Measurements from ENCODE around the gene SOX13. TPM values are rescaled to one million over a fixed set of nuclear protein-coding genes. Genes with fewer than 3 reads are reported as not detected.
A peak's percentile ranks its signal among the peaks of the same experiment; 100 is the strongest.

SOX13 gene
- total RNA-seq, 1 experiment from 2014 or later, result 81.9 TPM

- Histone ChIP-seq H3K4me1 (ENCODE audit: insufficient read depth, low read length) (peaks cover 4% of the 10 kb centered on the region), H3K4me2 (ENCODE audit: low read length) (no peak overlapping the region), H3F3A (ENCODE audit: low read length, unreplicated experiment) (no peaks in the 10 kb centered on the region), H3K27me3 (ENCODE audit: low read length) (no peaks in the 10 kb centered on the region), H3K27ac (ENCODE audit: low read length) (no peak overlapping the region), H2AFZ (ENCODE audit: low read length) (no peak overlapping the region), H3K79me2 (ENCODE audit: low read length) (no peaks in the 10 kb centered on the region), H3K36me3 (ENCODE audit: low read depth, low read length) (peaks cover 12% of the 10 kb centered on the region), H3K9me3 (ENCODE audit: low read length) (no peaks in the 10 kb centered on the region), H3K4me3 (ENCODE audit: low read length) (no peak overlapping the region), H3K9ac (ENCODE audit: low read length) (no peak overlapping the region), H3K9me2 (replicated peaks; ENCODE audit: low read length) (no peaks in the 10 kb centered on the region), H4K20me1 (ENCODE audit: low read length) (no peaks in the 10 kb centered on the region)
- no peak for TF ChIP-seq EZH2phosphoT487 (IDR thresholded peaks at IDR 0.05; ENCODE audit: borderline replicate concordance, low read length)
- no peak for TF ChIP-seq CTCF (conservative IDR thresholded peaks at IDR 0.05; ENCODE audit: low read depth, low read length)
- no peak for TF ChIP-seq EZH2 (IDR thresholded peaks at IDR 0.05; ENCODE audit: low read length, unreplicated experiment)
- no TSS peak for BruUV-seq (replicated peaks)
- ChIA-PET POLR2A (ENCODE audit: unreplicated experiment) (no interaction called here), CTCF (no interaction called here)
- no peak for ATAC-seq
- intact Hi-C loops (cut with micrococcal nuclease), result no loop called here
- DNase-seq, result no peak
Observed at GRCh38 chr1:204136814-204137213, 63.9 kb downstream of the SOX13 start.

DNA sequence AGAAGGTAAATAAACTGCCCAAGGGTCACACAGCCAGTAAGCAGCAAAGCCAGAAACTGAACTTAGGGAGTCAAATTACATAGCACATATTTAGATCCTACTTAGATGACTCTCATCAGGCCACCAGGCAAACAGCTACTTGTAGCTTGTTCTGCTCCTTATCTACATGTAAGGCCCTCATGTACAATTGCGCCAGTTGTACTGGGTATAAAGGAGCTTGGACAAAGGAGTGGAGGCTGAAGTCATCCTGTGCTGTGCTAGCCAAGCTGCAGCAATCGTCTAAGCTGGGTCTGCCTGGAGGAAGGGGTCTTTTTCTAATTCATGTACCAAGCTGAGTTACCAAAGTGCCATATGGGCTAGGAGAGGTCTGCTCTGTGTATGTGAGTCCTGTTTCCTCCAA is 66.2 kb downstream of the SOX13 start:
- DNase-seq (no peak), ATAC-seq (peak; percentile 18)
- Histone ChIP-seq H3K9me3 (ENCODE audit: low read length) (no peaks in the 10 kb centered on the region), H3F3A (ENCODE audit: low read length, unreplicated experiment) (no peaks in the 10 kb centered on the region), H2AFZ (ENCODE audit: low read length) (no peak overlapping the region), H3K4me3 (ENCODE audit: low read length) (no peak overlapping the region), H3K36me3 (ENCODE audit: low read depth, low read length) (peaks cover 7% of the 10 kb centered on the region; the same call in 1 of the 2 replicates), H3K9me2 (replicated peaks; ENCODE audit: low read length) (no peaks in the 10 kb centered on the region), H3K4me1 (ENCODE audit: insufficient read depth, low read length) (no peaks in the 10 kb centered on the region; the same call in 1 of the 2 replicates), H3K27me3 (ENCODE audit: low read length) (no peaks in the 10 kb centered on the region), H3K9ac (ENCODE audit: low read length) (no peak overlapping the region), H3K4me2 (ENCODE audit: low read length) (no peak overlapping the region), H4K20me1 (ENCODE audit: low read length) (no peaks in the 10 kb centered on the region), H3K79me2 (ENCODE audit: low read length) (no peaks in the 10 kb centered on the region), H3K27ac (ENCODE audit: low read length) (no peak overlapping the region)
- CTCF ChIA-PET, result no interaction called here
- intact Hi-C loops (cut with micrococcal nuclease), result no loop called here
- no peak for TF ChIP-seq CTCF (conservative IDR thresholded peaks at IDR 0.05; ENCODE audit: low read depth, low read length)
- TF ChIP-seq EZH2phosphoT487 (IDR thresholded peaks at IDR 0.05; ENCODE audit: borderline replicate concordance, low read length), result no peak
- no peak for TF ChIP-seq EZH2 (IDR thresholded peaks at IDR 0.05; ENCODE audit: low read length, unreplicated experiment)
- no TSS peak for BruUV-seq (replicated peaks)
- POLR2A ChIA-PET (ENCODE audit: unreplicated experiment), result no interaction called here

DNA sequence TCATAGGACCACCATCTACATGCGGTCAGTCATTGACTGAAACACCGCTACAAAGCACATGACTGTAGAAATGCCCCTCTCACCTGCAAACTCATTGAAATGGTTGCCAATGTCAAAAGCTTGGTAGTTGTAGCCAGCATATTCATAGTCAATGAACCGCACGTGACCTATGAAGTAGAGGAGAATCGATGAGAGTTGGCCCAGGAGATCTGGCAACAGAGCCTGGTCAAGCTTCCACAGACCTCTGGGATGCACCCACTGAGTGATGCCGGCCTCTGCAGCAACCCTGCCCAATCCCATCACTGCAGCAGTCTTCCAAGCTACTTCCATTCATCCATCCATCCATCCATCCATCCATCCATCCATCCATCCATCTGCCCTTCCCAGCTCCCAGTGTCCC is 67.0 kb downstream of the SOX13 start:
- H3K4me2 ChIP-seq (ENCODE audit: low read length), result no peak overlapping the region
- POLR2A ChIA-PET (ENCODE audit: unreplicated experiment), result interaction anchor here (0.6 kb wide), 1 partner anchor 26 kb away, joined by 5 read pairs; no protein-coding TSS in a partner anchor
- no peak overlapping the region for H2AFZ ChIP-seq (ENCODE audit: low read length)
- H3F3A ChIP-seq (ENCODE audit: low read length, unreplicated experiment), result no peaks in the 10 kb centered on the region
- BruUV-seq (replicated peaks), result no TSS peak
- ATAC-seq, result no peak
- H3K4me3 ChIP-seq (ENCODE audit: low read length), result no peak overlapping the region
- DNase-seq, result no peak
- CTCF ChIA-PET, result no interaction called here
- H3K27me3 ChIP-seq (ENCODE audit: low read length), result no peaks in the 10 kb centered on the region
- intact Hi-C loops (cut with micrococcal nuclease), result no loop called here
- TF ChIP-seq EZH2 (IDR thresholded peaks at IDR 0.05; ENCODE audit: low read length, unreplicated experiment) (no peak), CTCF (conservative IDR thresholded peaks at IDR 0.05; ENCODE audit: low read depth, low read length) (no peak), EZH2phosphoT487 (IDR thresholded peaks at IDR 0.05; ENCODE audit: borderline replicate concordance, low read length) (no peak)
- H3K79me2 ChIP-seq (ENCODE audit: low read length), result no peaks in the 10 kb centered on the region
- H3K9me3 ChIP-seq (ENCODE audit: low read length), result no peaks in the 10 kb centered on the region
- no peak overlapping the region for H3K27ac ChIP-seq (ENCODE audit: low read length)
- H3K36me3 ChIP-seq (ENCODE audit: low read depth, low read length), result no peaks in the 10 kb centered on the region
- no peak overlapping the region for H3K9ac ChIP-seq (ENCODE audit: low read length)
- H4K20me1 ChIP-seq (ENCODE audit: low read length), result no peaks in the 10 kb centered on the region
- no peaks in the 10 kb centered on the region; the same call in 1 of the 2 replicates for H3K4me1 ChIP-seq (ENCODE audit: insufficient read depth, low read length)
- H3K9me2 ChIP-seq (replicated peaks; ENCODE audit: low read length), result no peaks in the 10 kb centered on the region

Data from PC-3 (cell line).